DOHH2 (cell line): ENCODE data around the gene SPHKAP.

Experiments
- EZH2phosphoT487 ChIP-seq: fragments of 200-600 bp; sonication (generic); IDR thresholded peaks from 2 replicates; pipeline ENCODE4 v1.6.1; 2017; ENCODE audit warnings: borderline replicate concordance, mild to moderate bottlenecking, antibody characterized with exemption, low read length, moderate library complexity, mixed read lengths
- TF ChIP-seq, protein P1 (sequence below): fragments of 200-600 bp; sonication (generic); IDR thresholded peaks from one replicate; pipeline ENCODE4 v1.5.1; 2014; ENCODE audit warnings: antibody characterized with exemption, mild to moderate bottlenecking, low read depth, low read length; ENCODE audit not compliant: poor library complexity, severe bottlenecking

DNA sequence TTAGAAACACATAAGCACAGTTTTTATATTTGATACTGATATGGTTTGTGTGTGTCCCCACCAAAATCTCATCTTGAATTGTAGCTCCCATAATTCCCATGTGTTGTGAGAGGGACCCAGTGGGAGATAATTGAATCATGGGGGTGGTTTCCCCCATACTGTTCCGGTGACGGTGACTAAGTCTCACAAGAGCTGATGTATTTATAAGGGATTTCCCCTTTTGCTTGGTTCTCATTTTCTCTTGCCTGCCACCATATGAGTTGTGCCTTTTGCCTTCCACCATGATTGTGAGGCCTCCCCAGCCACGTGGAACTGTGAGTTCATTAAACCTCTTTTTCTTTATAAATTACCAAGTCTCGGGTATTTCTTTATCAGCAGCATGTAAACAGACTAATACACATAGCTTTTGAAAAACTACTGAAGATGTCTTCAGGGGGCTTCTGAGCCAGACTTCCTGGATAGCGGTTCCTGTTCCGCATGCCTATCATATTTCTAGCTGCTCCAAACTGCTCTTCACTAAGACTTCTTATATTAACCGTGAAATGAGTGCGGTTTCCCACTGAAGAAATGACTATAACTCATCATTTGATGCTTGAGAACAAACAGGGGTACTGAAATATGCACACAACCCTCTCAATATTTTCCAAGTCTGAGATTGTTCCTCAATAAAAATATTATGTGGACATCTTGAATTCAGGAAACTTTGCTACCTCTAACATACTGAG lies 75.8 kb downstream of the SPHKAP start:
- TF ChIP-seq, protein P1, sequence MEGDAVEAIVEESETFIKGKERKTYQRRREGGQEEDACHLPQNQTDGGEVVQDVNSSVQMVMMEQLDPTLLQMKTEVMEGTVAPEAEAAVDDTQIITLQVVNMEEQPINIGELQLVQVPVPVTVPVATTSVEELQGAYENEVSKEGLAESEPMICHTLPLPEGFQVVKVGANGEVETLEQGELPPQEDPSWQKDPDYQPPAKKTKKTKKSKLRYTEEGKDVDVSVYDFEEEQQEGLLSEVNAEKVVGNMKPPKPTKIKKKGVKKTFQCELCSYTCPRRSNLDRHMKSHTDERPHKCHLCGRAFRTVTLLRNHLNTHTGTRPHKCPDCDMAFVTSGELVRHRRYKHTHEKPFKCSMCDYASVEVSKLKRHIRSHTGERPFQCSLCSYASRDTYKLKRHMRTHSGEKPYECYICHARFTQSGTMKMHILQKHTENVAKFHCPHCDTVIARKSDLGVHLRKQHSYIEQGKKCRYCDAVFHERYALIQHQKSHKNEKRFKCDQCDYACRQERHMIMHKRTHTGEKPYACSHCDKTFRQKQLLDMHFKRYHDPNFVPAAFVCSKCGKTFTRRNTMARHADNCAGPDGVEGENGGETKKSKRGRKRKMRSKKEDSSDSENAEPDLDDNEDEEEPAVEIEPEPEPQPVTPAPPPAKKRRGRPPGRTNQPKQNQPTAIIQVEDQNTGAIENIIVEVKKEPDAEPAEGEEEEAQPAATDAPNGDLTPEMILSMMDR: no peak
- TF ChIP-seq EZH2phosphoT487: no peak
